ENCODE data around the gene SHBG.

The SHBG gene

DNA sequence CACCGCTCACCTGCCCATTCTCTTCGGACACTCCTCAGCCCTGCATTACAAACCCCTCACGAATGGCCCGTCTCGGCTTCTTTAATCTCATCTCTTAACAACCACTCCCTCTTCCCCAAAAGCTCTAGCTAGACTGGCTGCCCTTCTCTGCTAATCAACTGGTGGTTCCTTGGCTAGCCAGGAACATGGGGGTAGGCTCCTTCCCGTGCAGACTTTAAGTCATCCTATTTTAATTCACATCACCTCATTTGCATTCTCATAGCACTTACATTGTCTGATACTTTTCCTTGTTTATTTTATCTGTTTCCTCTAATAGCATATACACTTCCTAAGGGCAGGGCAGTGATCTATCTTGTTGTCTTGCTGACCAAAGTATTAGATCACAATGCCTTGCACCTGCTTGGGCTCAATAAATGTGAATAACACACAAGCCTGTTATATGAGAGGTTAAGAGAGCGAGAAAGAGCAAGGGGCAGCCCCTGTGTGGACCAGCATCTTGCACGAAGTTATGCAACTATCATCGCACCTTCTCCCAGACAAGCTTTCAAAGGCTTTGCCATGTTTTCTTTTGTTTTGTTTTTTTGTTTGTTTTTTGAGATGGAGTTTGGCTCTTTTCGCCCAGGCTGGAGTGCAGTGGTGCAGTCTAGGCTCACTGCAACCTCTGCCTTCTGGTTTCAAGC, 47.6 kb downstream of the SHBG start:
- H3K9ac ChIP-seq (ENCODE audit: low read length) = no peak overlapping the region
- H3K9me2 ChIP-seq (replicated peaks; ENCODE audit: insufficient read depth, low read length) = no peaks in the 10 kb centered on the region
- H4K20me1 ChIP-seq (ENCODE audit: low read depth, low read length) = peaks cover 5% of the 10 kb centered on the region; the same call in 1 of the 2 replicates
- H3K36me3 ChIP-seq (ENCODE audit: low read length) = peaks cover 12% of the 10 kb centered on the region
- no peaks in the 10 kb centered on the region for H3F3A ChIP-seq (ENCODE audit: insufficient read depth)
- H3K4me2 ChIP-seq (ENCODE audit: low read depth, low read length, poor library complexity, severe bottlenecking) = no peak overlapping the region
- H2AFZ ChIP-seq (ENCODE audit: low read depth, low read length, severe bottlenecking) = no peak overlapping the region
- TF ChIP-seq, protein P1, sequence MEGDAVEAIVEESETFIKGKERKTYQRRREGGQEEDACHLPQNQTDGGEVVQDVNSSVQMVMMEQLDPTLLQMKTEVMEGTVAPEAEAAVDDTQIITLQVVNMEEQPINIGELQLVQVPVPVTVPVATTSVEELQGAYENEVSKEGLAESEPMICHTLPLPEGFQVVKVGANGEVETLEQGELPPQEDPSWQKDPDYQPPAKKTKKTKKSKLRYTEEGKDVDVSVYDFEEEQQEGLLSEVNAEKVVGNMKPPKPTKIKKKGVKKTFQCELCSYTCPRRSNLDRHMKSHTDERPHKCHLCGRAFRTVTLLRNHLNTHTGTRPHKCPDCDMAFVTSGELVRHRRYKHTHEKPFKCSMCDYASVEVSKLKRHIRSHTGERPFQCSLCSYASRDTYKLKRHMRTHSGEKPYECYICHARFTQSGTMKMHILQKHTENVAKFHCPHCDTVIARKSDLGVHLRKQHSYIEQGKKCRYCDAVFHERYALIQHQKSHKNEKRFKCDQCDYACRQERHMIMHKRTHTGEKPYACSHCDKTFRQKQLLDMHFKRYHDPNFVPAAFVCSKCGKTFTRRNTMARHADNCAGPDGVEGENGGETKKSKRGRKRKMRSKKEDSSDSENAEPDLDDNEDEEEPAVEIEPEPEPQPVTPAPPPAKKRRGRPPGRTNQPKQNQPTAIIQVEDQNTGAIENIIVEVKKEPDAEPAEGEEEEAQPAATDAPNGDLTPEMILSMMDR (IDR thresholded peaks at IDR 0.05; ENCODE audit: insufficient read depth, low read length, poor library complexity, severe bottlenecking) = no peak
- no peak for TF ChIP-seq EZH2phosphoT487 (conservative IDR thresholded peaks at IDR 0.05; ENCODE audit: low read length)
- no peak overlapping the region for H3K4me3 ChIP-seq (ENCODE audit: insufficient read depth, low read length, poor library complexity, severe bottlenecking)
- H3K27ac ChIP-seq (ENCODE audit: low read depth, low read length) = no peak overlapping the region
- H3K79me2 ChIP-seq (ENCODE audit: insufficient read depth, low read length) = peaks cover 38% of the 10 kb centered on the region
- no peaks in the 10 kb centered on the region for H3K9me3 ChIP-seq (ENCODE audit: insufficient read depth, low read length)
- H3K27me3 ChIP-seq (ENCODE audit: low read length) = no peaks in the 10 kb centered on the region

All from SU-DHL-6 (cell line).